OCI-LY3 (cell line): ENCODE data around the gene CLEC17A.

Experiments used
- H2AFZ ChIP-seq: fragments of 200-600, 300-600 bp; shearing (Covaris generic); 2 replicates; pipeline ENCODE4 v1.6.0; 2014; ENCODE audit warnings: antibody characterized with exemption, low read depth, low read length
- H3K27ac ChIP-seq: fragments of 200-600, 300-600 bp; sonication (generic); 2 replicates; pipeline ENCODE4 v1.5.1; 2014; ENCODE audit warnings: mild to moderate bottlenecking, low read length, moderate library complexity, mixed read lengths
- H3K27me3 ChIP-seq: fragments of 200-600, 300-600 bp; sonication (generic); 2 replicates; pipeline ENCODE4 v1.6.1; 2014; ENCODE audit warnings: low read depth, low read length, mixed read lengths
- H3K36me3 ChIP-seq: fragments of 200-600, 300-600 bp; sonication (generic); replicated peaks from 2 replicates; pipeline ENCODE3; 2014; ENCODE audit warnings: low read depth, low read length, mixed read lengths
- H3K4me1 ChIP-seq: fragments of 300-600, 200-600 bp; sonication (generic); 2 replicates; pipeline ENCODE4 v1.6.1; 2014; ENCODE audit warnings: low read length, mixed read lengths
- H3K4me2 ChIP-seq: fragments of 200-600, 300-600 bp; sonication (generic); 2 replicates; pipeline ENCODE4 v1.6.1; 2014; ENCODE audit warnings: low read length, mixed read lengths
- H3K4me3 ChIP-seq: fragments of 300-600, 200-600 bp; sonication (generic); 2 replicates; pipeline ENCODE4 v1.5.1; 2014; ENCODE audit warnings: antibody characterized with exemption, mild to moderate bottlenecking, low read length, moderate library complexity
- H3K79me2 ChIP-seq: fragments of 300-600, 200-600 bp; shearing (Covaris generic); 2 replicates; pipeline ENCODE4 v1.6.1; 2014; ENCODE audit warnings: mild to moderate bottlenecking, low read length, mixed read lengths
- H3K9ac ChIP-seq: fragments of 300-600, 200-600 bp; shearing (Covaris generic); 2 replicates; pipeline ENCODE4 v1.6.0; 2014; ENCODE audit warnings: mild to moderate bottlenecking, low read length, moderate library complexity
- H3K9me3 ChIP-seq: fragments of 200-600, 300-600 bp; shearing (Covaris generic); 2 replicates; pipeline ENCODE4 v1.6.1; 2014; ENCODE audit warnings: low read length, mixed read lengths; ENCODE audit not compliant: insufficient read depth
- H4K20me1 ChIP-seq: fragments of 200-600, 300-600 bp; sonication (generic); 2 replicates; pipeline ENCODE4 v1.6.1; 2016; ENCODE audit warnings: low read length, mixed read lengths; ENCODE audit not compliant: insufficient read depth
- EZH2phosphoT487 ChIP-seq: fragments of 200-600 bp; shearing (Covaris generic); IDR thresholded peaks from 2 replicates; pipeline ENCODE4 v1.6.1; 2018; ENCODE audit warnings: antibody characterized with exemption, mixed run types, low read depth
- TF ChIP-seq, protein P1 (sequence below): fragments of 200-600, 300-600 bp; sonication (generic); IDR thresholded peaks from 2 replicates; pipeline ENCODE4 v1.5.1; 2014; ENCODE audit warnings: antibody characterized with exemption, low read length, low read depth

CLEC17A gene

DNA sequence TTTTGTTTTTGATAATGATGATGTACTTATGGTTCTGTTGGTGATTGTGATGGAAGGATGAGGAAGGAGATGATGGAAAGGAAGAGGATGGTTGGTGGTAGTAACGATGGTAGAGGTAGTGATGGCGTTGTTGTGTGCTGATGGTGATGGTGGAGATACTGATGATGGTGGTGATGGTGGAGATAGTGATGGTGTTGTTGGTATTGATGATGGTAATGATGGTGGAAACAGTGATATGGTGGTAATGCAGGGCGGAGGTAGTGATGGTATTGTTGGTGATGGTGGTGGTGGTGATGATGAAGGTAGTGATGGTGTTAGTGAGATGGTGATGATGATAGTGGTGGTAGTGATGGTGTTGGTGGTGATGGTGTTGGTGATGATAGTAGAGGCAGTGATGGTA, 12.7 kb downstream of the CLEC17A start:
- Histone ChIP-seq H3K27me3 (no peaks in the 10 kb centered on the region), H2AFZ (no peak overlapping the region), H3K27ac (no peak overlapping the region), H3K4me3 (no peak overlapping the region), H4K20me1 (peaks cover 46% of the 10 kb centered on the region), H3K79me2 (peaks cover 31% of the 10 kb centered on the region), H3K4me1 (no peaks in the 10 kb centered on the region), H3K9me3 (peaks cover 6% of the 10 kb centered on the region; the same call in 1 of the 2 replicates), H3K9ac (no peak overlapping the region), H3K4me2 (no peak overlapping the region), H3K36me3 (peaks cover 64% of the 10 kb centered on the region)
- TF ChIP-seq, protein P1, sequence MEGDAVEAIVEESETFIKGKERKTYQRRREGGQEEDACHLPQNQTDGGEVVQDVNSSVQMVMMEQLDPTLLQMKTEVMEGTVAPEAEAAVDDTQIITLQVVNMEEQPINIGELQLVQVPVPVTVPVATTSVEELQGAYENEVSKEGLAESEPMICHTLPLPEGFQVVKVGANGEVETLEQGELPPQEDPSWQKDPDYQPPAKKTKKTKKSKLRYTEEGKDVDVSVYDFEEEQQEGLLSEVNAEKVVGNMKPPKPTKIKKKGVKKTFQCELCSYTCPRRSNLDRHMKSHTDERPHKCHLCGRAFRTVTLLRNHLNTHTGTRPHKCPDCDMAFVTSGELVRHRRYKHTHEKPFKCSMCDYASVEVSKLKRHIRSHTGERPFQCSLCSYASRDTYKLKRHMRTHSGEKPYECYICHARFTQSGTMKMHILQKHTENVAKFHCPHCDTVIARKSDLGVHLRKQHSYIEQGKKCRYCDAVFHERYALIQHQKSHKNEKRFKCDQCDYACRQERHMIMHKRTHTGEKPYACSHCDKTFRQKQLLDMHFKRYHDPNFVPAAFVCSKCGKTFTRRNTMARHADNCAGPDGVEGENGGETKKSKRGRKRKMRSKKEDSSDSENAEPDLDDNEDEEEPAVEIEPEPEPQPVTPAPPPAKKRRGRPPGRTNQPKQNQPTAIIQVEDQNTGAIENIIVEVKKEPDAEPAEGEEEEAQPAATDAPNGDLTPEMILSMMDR: no peak
- TF ChIP-seq EZH2phosphoT487: no peak

DNA sequence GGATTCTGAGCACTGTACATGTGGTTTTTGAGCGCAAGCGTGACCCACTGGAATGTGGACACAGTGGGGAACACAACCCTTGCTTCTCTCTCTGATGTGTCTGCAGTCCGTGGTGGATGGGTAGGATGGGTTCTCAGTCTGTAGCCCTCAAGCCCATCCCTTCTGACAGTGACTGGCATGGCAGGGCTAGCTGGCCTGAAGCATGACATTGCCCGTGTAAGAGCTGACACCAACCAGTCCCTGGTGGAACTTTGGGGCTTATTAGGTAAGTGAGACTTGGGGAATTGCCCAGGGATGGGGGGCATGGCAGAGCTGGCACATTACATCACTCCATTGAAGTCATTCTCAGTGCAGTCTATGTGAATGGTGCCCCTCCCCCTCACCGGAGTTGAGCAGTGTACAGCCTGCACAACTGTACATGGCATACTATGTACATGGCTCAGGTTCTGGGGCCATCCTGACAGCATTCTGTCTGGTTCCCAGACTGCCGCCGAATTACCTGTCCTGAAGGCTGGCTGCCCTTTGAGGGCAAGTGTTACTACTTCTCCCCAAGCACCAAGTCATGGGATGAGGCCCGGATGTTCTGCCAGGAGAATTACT, 16.8 kb downstream of the CLEC17A start:
- TF ChIP-seq, protein P1: no peak
- TF ChIP-seq EZH2phosphoT487: no peak
- H3K9ac ChIP-seq: no peak overlapping the region
- peaks cover 19% of the 10 kb centered on the region for H3K9me3 ChIP-seq
- H3K79me2 ChIP-seq: peaks cover 11% of the 10 kb centered on the region
- no peak overlapping the region for H3K4me2 ChIP-seq
- H4K20me1 ChIP-seq: peaks cover 28% of the 10 kb centered on the region
- H2AFZ ChIP-seq: no peak overlapping the region
- no peak overlapping the region for H3K4me3 ChIP-seq
- no peaks in the 10 kb centered on the region for H3K27me3 ChIP-seq
- H3K36me3 ChIP-seq: peaks cover 68% of the 10 kb centered on the region
- H3K4me1 ChIP-seq: peaks cover 24% of the 10 kb centered on the region
- H3K27ac ChIP-seq: no peak overlapping the region

DNA sequence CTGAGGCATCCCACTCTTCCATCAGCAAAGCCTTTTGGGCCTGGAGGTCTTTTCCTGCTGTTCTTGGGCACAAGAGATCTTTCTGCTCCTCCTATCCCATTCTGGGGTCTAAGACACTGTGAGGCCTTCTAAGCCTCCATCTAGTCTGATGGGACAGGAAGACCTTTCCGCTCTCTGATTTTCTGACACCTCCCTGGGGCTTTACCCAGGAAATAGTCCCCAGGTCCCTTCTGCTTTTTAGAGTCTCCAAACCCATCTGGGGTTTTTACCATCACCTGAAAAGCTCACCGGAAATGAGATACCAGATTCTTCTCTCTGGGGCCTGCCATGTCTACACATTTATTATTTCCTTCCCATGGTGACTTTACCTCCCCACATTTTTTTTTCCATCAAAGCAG, 21.1 kb downstream of the CLEC17A start:
- no peaks in the 10 kb centered on the region for H3K27me3 ChIP-seq
- H4K20me1 ChIP-seq: 0 out of 2 replicates have a peak, but pooled peaks cover 3% of the 10 kb centered on the region
- H3K79me2 ChIP-seq: no peaks in the 10 kb centered on the region
- H3K4me3 ChIP-seq: peak overlapping the region; percentile 55
- H3K4me1 ChIP-seq: peaks cover 40% of the 10 kb centered on the region
- H3K36me3 ChIP-seq: peaks cover 56% of the 10 kb centered on the region
- H3K27ac ChIP-seq: peak overlapping the region; percentile 85
- H3K9me3 ChIP-seq: peaks cover 12% of the 10 kb centered on the region; the same call in 1 of the 2 replicates
- H2AFZ ChIP-seq: no peak overlapping the region
- TF ChIP-seq, protein P1: no peak
- no peak for TF ChIP-seq EZH2phosphoT487
- H3K9ac ChIP-seq: peak overlapping the region; percentile 54
- peak overlapping the region; percentile 54 for H3K4me2 ChIP-seq

DNA sequence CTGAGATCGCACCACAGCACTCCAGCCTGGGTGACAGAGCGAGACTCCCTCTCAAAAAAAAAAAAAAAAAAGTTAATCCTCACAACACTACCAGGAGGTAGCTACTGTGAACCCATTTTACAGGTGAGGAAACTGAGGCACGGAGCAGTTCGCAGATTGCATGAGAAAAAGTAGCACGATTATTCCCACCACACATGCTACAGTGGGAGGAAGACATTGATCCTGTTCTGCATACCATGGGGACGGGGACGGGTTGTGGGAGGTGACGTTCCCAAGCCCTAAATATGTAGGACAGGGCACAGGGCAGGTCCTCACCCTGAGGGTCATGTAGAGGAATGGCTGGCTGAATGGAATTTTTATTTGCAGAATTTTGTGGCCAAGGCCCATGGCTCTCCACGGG, 23.7 kb downstream of the CLEC17A start:
- Histone ChIP-seq H3K9ac (no peak overlapping the region), H3K27me3 (no peaks in the 10 kb centered on the region), H4K20me1 (no peaks in the 10 kb centered on the region), H3K36me3 (peaks cover 56% of the 10 kb centered on the region), H3K79me2 (no peaks in the 10 kb centered on the region), H3K4me1 (peaks cover 40% of the 10 kb centered on the region), H2AFZ (no peak overlapping the region), H3K9me3 (peaks cover 12% of the 10 kb centered on the region; the same call in 1 of the 2 replicates), H3K4me3 (no peak overlapping the region), H3K27ac (no peak overlapping the region), H3K4me2 (no peak overlapping the region)
- no peak for TF ChIP-seq EZH2phosphoT487
- TF ChIP-seq, protein P1: no peak
